ENCODE data around the gene EIF1. TPM values are rescaled to one million over a fixed set of nuclear protein-coding genes. Genes with fewer than 3 reads are reported as not detected.
A peak's percentile ranks its signal among the peaks of the same experiment; 100 is the strongest.

The EIF1 gene
- total and polyA plus RNA-seq, 2 donors from 2014 or later, result 842 to 1,166 TPM

GRCh38 chr17:41678907-41679739 is 9.6 kb upstream of the EIF1 start:
- intact Hi-C loops (cut with DNase I), result no loop called here

GRCh38 chr17:41679740-41680425 is 8.8 kb upstream of the EIF1 start:
- FAIRE-seq (no peak), DNase-seq (peak in 1 of 5 donors; percentile 48)
- H3K4me1 ChIP-seq (ENCODE audit: control insufficient read depth in 2 of 3, insufficient read depth in 2 of 3, low read depth in 1 of 3, low read length in 3 of 3), result peaks cover 0 to 13% (median 12%) of the 10 kb centered on the region in 3 donors
- H3K9ac ChIP-seq (ENCODE audit: low read length in 3 of 3), result no peak overlapping the region
- intact Hi-C loops (cut with DNase I), result no loop called here
- H3K9me3 ChIP-seq (ENCODE audit: control insufficient read depth in 2 of 3, insufficient read depth in 1 of 3, low read length in 3 of 3), result no peaks in the 10 kb centered on the region
- no peak for TF ChIP-seq CTCF (IDR thresholded peaks at IDR 0.05; ENCODE audit: borderline replicate concordance, extremely low read depth, insufficient read depth)
- peak overlapping the region in 1 of 2 donors; percentile 83 for H3K27ac ChIP-seq (ENCODE audit: low read depth in 2 of 2, low read length in 2 of 2)
- H3K4me3 ChIP-seq (ENCODE audit: low read length in 3 of 3), result no peak overlapping the region
- no peaks in the 10 kb centered on the region for H3K36me3 ChIP-seq (ENCODE audit: control insufficient read depth in 2 of 3, insufficient read depth in 3 of 3, low read length in 3 of 3)
- no peaks in the 10 kb centered on the region for H3K27me3 ChIP-seq (ENCODE audit: control insufficient read depth, insufficient read depth, low read length)

More at GRCh38 chr17:41678907-41679739, 9.6 kb upstream of the EIF1 start:
- H3K27ac ChIP-seq (ENCODE audit: low read depth in 2 of 2, low read length in 2 of 2), result peak overlapping the region; percentile 83 to 85
- peak overlapping the region in 2 of 3 donors; percentile 45 to 57 for H3K9ac ChIP-seq (ENCODE audit: low read length in 3 of 3)
- H3K4me3 ChIP-seq (ENCODE audit: low read length in 3 of 3), result peak overlapping the region in 2 of 3 donors; percentile 3 to 43
- no peaks in the 10 kb centered on the region for H3K27me3 ChIP-seq (ENCODE audit: control insufficient read depth, insufficient read depth, low read length)
- H3K36me3 ChIP-seq (ENCODE audit: control insufficient read depth in 2 of 3, insufficient read depth in 3 of 3, low read length in 3 of 3), result no peaks in the 10 kb centered on the region
- FAIRE-seq (no peak), DNase-seq (peak in 2 of 5 donors; percentile 46 to 62)
- no peaks in the 10 kb centered on the region for H3K9me3 ChIP-seq (ENCODE audit: control insufficient read depth in 2 of 3, insufficient read depth in 1 of 3, low read length in 3 of 3)
- H3K4me1 ChIP-seq (ENCODE audit: control insufficient read depth in 2 of 3, insufficient read depth in 2 of 3, low read depth in 1 of 3, low read length in 3 of 3), result peaks cover 0 to 17% (median 15%) of the 10 kb centered on the region in 3 donors
- TF ChIP-seq CTCF (IDR thresholded peaks at IDR 0.05; ENCODE audit: borderline replicate concordance, extremely low read depth, insufficient read depth), result peak; percentile 38

- TF ChIP-seq CTCF (IDR thresholded peaks at IDR 0.05; ENCODE audit: borderline replicate concordance, extremely low read depth, insufficient read depth), result no peak
- no peaks in the 10 kb centered on the region for H3K27me3 ChIP-seq (ENCODE audit: control insufficient read depth, insufficient read depth, low read length)
- H3K4me3 ChIP-seq (ENCODE audit: low read length in 3 of 3), result no peak overlapping the region
- peaks cover 0 to 11% (median 7%) of the 10 kb centered on the region in 3 donors for H3K4me1 ChIP-seq (ENCODE audit: control insufficient read depth in 2 of 3, insufficient read depth in 2 of 3, low read depth in 1 of 3, low read length in 3 of 3)
- no peaks in the 10 kb centered on the region for H3K36me3 ChIP-seq (ENCODE audit: control insufficient read depth in 2 of 3, insufficient read depth in 3 of 3, low read length in 3 of 3)
- FAIRE-seq (no peak), DNase-seq (no peak)
- no peak overlapping the region for H3K9ac ChIP-seq (ENCODE audit: low read length in 3 of 3)
- intact Hi-C loops (cut with DNase I), result no loop called here
- H3K9me3 ChIP-seq (ENCODE audit: control insufficient read depth in 2 of 3, insufficient read depth in 1 of 3, low read length in 3 of 3), result no peaks in the 10 kb centered on the region
- no peak overlapping the region for H3K27ac ChIP-seq (ENCODE audit: low read depth in 2 of 2, low read length in 2 of 2)
These were observed 8.2 kb upstream of the EIF1 start for GRCh38 chr17:41680426-41681040.
